GM12865 (cell line): ENCODE measurements around the gene TYSND1.
"Not testable (repeated sequence)": the region's sequence is repeated elsewhere in the genome, so short reads cannot be mapped to it uniquely, and the experiment has no call there.

Experiments used
- DNase-seq: peaks from one replicate; pipeline ENCODE4 v3.0.0; 2010; ENCODE audit warnings: low read depth
- H3K4me3 ChIP-seq: 2 replicates; pipeline ENCODE4 v1.5.1; 2011; ENCODE audit warnings: mild to moderate bottlenecking, low read depth, low read length, control low read depth
- CTCF ChIP-seq: IDR thresholded peaks from 2 replicates; pipeline ENCODE4 v1.5.1; 2011; ENCODE audit warnings: low read length, control low read depth, low read depth, inconsistent platforms; ENCODE audit not compliant: insufficient read depth; ENCODE audit errors: missing control alignments

The TYSND1 gene

GRCh38 chr10:70166394-70166793 is 19.9 kb upstream of the TYSND1 start:
- TF ChIP-seq CTCF: no peak
- H3K4me3 ChIP-seq: no peak overlapping the region

GRCh38 chr10:70164163-70164562 is 17.7 kb upstream of the TYSND1 start:
- TF ChIP-seq CTCF: no peak
- no peak overlapping the region for H3K4me3 ChIP-seq

More at GRCh38 chr10:70166394-70166793, 19.9 kb upstream of the TYSND1 start:
- DNase-seq: no peak

GRCh38 chr10:70163448-70163847 is 16.9 kb upstream of the TYSND1 start:
- peak overlapping the region; percentile 5 for H3K4me3 ChIP-seq
- TF ChIP-seq CTCF: no peak
- DNase-seq: no peak

More at GRCh38 chr10:70164163-70164562, 17.7 kb upstream of the TYSND1 start:
- DNase-seq: peak; percentile 12

GRCh38 chr10:70162892-70163201 is 16.3 kb upstream of the TYSND1 start:
- DNase-seq: peak; percentile 80
- TF ChIP-seq CTCF: no peak
- no peak overlapping the region; the same call in 1 of the 2 replicates for H3K4me3 ChIP-seq

- H3K4me3 ChIP-seq: no peak overlapping the region
- DNase-seq: no peak
- TF ChIP-seq CTCF: no peak
Observed at GRCh38 chr10:70162151-70162891, 15.8 kb upstream of the TYSND1 start.

GRCh38 chr10:70160798-70161197 is 14.3 kb upstream of the TYSND1 start:
- DNase-seq: no peak
- no peak overlapping the region for H3K4me3 ChIP-seq
- TF ChIP-seq CTCF: no peak

- H3K4me3 ChIP-seq, DNase-seq: not testable (repeated sequence)
Observed at GRCh38 chr10:70159366-70159765, 12.9 kb upstream of the TYSND1 start.
